ENCODE data around the gene LPAR1. TPM values are rescaled to one million over a fixed set of nuclear protein-coding genes. Genes with fewer than 3 reads are reported as not detected.

Gene LPAR1
- total RNA-seq, 1 experiment from 2014 or later = 11.0 TPM

- Histone ChIP-seq H3K27me3 (ENCODE audit: control insufficient read depth, insufficient read depth, low read length) (no peaks in the 10 kb centered on the region), H3K4me3 (ENCODE audit: low read depth in 2 of 2, low read length in 2 of 2) (no peak overlapping the region), H3K27ac (ENCODE audit: low read length) (no peak overlapping the region), H3K36me3 (ENCODE audit: control insufficient read depth, insufficient read depth, low read length) (no peaks in the 10 kb centered on the region), H3K9me3 (ENCODE audit: control insufficient read depth, insufficient read depth, low read depth, low read length) (no peaks in the 10 kb centered on the region), H3K4me1 (ENCODE audit: control insufficient read depth, insufficient read depth, low read length) (no peaks in the 10 kb centered on the region)
- ChIA-PET POLR2A (no interaction called here), CTCF (no interaction called here)
- intact Hi-C loops (cut with micrococcal nuclease; ENCODE audit: unreplicated experiment) (no loop called here), in situ Hi-C loops (cut with HindIII; ENCODE audit: low pct_unique_long_range_greater_than_20kb, low sequenced_read_pairs) (no loop called here)
- no TSS peak for BruUV-seq (replicated peaks)
- DNase-seq (ENCODE audit: low read depth, low spot score) (no peak), ATAC-seq (no peak)
- TF ChIP-seq TCF7L2 (IDR thresholded peaks at IDR 0.05; ENCODE audit: low read depth, low read length) = no peak
- TF ChIP-seq, protein P1, sequence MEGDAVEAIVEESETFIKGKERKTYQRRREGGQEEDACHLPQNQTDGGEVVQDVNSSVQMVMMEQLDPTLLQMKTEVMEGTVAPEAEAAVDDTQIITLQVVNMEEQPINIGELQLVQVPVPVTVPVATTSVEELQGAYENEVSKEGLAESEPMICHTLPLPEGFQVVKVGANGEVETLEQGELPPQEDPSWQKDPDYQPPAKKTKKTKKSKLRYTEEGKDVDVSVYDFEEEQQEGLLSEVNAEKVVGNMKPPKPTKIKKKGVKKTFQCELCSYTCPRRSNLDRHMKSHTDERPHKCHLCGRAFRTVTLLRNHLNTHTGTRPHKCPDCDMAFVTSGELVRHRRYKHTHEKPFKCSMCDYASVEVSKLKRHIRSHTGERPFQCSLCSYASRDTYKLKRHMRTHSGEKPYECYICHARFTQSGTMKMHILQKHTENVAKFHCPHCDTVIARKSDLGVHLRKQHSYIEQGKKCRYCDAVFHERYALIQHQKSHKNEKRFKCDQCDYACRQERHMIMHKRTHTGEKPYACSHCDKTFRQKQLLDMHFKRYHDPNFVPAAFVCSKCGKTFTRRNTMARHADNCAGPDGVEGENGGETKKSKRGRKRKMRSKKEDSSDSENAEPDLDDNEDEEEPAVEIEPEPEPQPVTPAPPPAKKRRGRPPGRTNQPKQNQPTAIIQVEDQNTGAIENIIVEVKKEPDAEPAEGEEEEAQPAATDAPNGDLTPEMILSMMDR (IDR thresholded peaks at IDR 0.05) = no peak
- no peak for TF ChIP-seq REST (IDR thresholded peaks at IDR 0.05; ENCODE audit: insufficient read depth in 1 of 2, low read depth in 2 of 2, low read length in 1 of 2)
- TF ChIP-seq POLR2AphosphoS5 (IDR thresholded peaks at IDR 0.05; ENCODE audit: low read depth, low read length) = no peak
- TF ChIP-seq SIN3A (IDR thresholded peaks at IDR 0.05; ENCODE audit: borderline replicate concordance, insufficient read depth, low read depth, low read length) = no peak
Observed at GRCh38 chr9:110940951-110941557, 97.2 kb downstream of the LPAR1 start.

GRCh38 chr9:110939573-110939972 is 98.7 kb downstream of the LPAR1 start:
- TF ChIP-seq SIN3A (IDR thresholded peaks at IDR 0.05; ENCODE audit: borderline replicate concordance, insufficient read depth, low read depth, low read length) = no peak
- TF ChIP-seq REST (IDR thresholded peaks at IDR 0.05; ENCODE audit: insufficient read depth in 1 of 2, low read depth in 2 of 2, low read length in 1 of 2) = no peak
- no peak for TF ChIP-seq POLR2AphosphoS5 (IDR thresholded peaks at IDR 0.05; ENCODE audit: low read depth, low read length)
- no peak for TF ChIP-seq TCF7L2 (IDR thresholded peaks at IDR 0.05; ENCODE audit: low read depth, low read length)
- intact Hi-C loops (cut with micrococcal nuclease; ENCODE audit: unreplicated experiment) = no loop called here
- Histone ChIP-seq H3K9me3 (ENCODE audit: control insufficient read depth, insufficient read depth, low read depth, low read length) (no peaks in the 10 kb centered on the region), H3K4me3 (ENCODE audit: low read depth in 2 of 2, low read length in 2 of 2) (no peak overlapping the region), H3K27ac (ENCODE audit: low read length) (no peak overlapping the region), H3K4me1 (ENCODE audit: control insufficient read depth, insufficient read depth, low read length) (no peaks in the 10 kb centered on the region), H3K36me3 (ENCODE audit: control insufficient read depth, insufficient read depth, low read length) (no peaks in the 10 kb centered on the region), H3K27me3 (ENCODE audit: control insufficient read depth, insufficient read depth, low read length) (no peaks in the 10 kb centered on the region)
- no peak for DNase-seq (ENCODE audit: low read depth, low spot score)
- CTCF ChIA-PET = no interaction called here
- ATAC-seq = no peak
- no TSS peak for BruUV-seq (replicated peaks)
- in situ Hi-C loops (cut with HindIII; ENCODE audit: low pct_unique_long_range_greater_than_20kb, low sequenced_read_pairs) = no loop called here
- POLR2A ChIA-PET = no interaction called here

Measured in Panc1 (cell line).